SU-DHL-6 (cell line): ENCODE measurements around the gene DTNA.
"Not testable (repeated sequence)": the region's sequence is repeated elsewhere in the genome, so short reads cannot be mapped to it uniquely, and the experiment has no call there.

ENCODE experiments used
- H2AFZ ChIP-seq: fragments of 200-600 bp; sonication (generic); 2 replicates; pipeline ENCODE4 v1.6.1; 2014; ENCODE audit warnings: low read depth, mild to moderate bottlenecking, moderate library complexity, mixed read lengths, antibody characterized with exemption, low read length; ENCODE audit not compliant: severe bottlenecking
- H3F3A ChIP-seq: fragments of 200-600 bp; shearing (Covaris generic); 2 replicates; pipeline ENCODE4 v1.6.0; 2016; ENCODE audit warnings: antibody characterized with exemption, mild to moderate bottlenecking; ENCODE audit not compliant: insufficient read depth
- H3K27ac ChIP-seq: fragments of 200-600 bp; sonication (generic); 2 replicates; pipeline ENCODE4 v1.5.1; 2016; ENCODE audit warnings: low read depth, mild to moderate bottlenecking, low read length, moderate library complexity, mixed read lengths
- H3K27me3 ChIP-seq: fragments of 200-600 bp; sonication (generic), shearing (Covaris generic); 2 replicates; pipeline ENCODE4 v1.6.0; 2014; ENCODE audit warnings: mild to moderate bottlenecking, low read length
- H3K36me3 ChIP-seq: fragments of 200-600 bp; sonication (generic); 2 replicates; pipeline ENCODE4 v1.6.1; 2014; ENCODE audit warnings: mild to moderate bottlenecking, low read length, mixed read lengths
- H3K4me2 ChIP-seq: fragments of 300-600, 200-600 bp; shearing (Covaris generic), sonication (generic); 2 replicates; pipeline ENCODE4 v1.6.0; 2014; ENCODE audit warnings: low read length, low read depth, mild to moderate bottlenecking; ENCODE audit not compliant: poor library complexity, severe bottlenecking
- H3K4me3 ChIP-seq: fragments of 200-600 bp; sonication (generic); 2 replicates; pipeline ENCODE4 v1.5.1; 2014; ENCODE audit warnings: antibody characterized with exemption, low read length, mild to moderate bottlenecking, mixed read lengths; ENCODE audit not compliant: insufficient read depth, poor library complexity, severe bottlenecking
- H3K79me2 ChIP-seq: fragments of 200-600 bp; sonication (generic); 2 replicates; pipeline ENCODE4 v1.6.1; 2014; ENCODE audit warnings: mild to moderate bottlenecking, low read length, moderate library complexity; ENCODE audit not compliant: insufficient read depth
- H3K9ac ChIP-seq: fragments of 200-600 bp; sonication (generic); 2 replicates; pipeline ENCODE4 v1.7.0; 2014; ENCODE audit warnings: mild to moderate bottlenecking, low read length
- H3K9me2 ChIP-seq: fragments of 200-600 bp; sonication (generic); replicated peaks from 2 replicates; pipeline ENCODE4 v1.6.1; 2014; ENCODE audit warnings: low read length; ENCODE audit not compliant: insufficient read depth
- H3K9me3 ChIP-seq: fragments of 200-600 bp; sonication (generic); 2 replicates; pipeline ENCODE4 v1.6.1; 2014; ENCODE audit warnings: low read length, mixed read lengths; ENCODE audit not compliant: insufficient read depth
- H4K20me1 ChIP-seq: fragments of 200-600 bp; sonication (generic); 2 replicates; pipeline ENCODE4 v1.6.1; 2014; ENCODE audit warnings: low read depth, mild to moderate bottlenecking, antibody characterized with exemption, low read length, moderate library complexity, mixed read lengths
- CTCF ChIP-seq: fragments of 200-600 bp; sonication (generic); IDR thresholded peaks from one replicate; pipeline ENCODE4 v1.5.1; 2017; ENCODE audit warnings: antibody characterized with exemption, mild to moderate bottlenecking, low read length, moderate library complexity; ENCODE audit not compliant: insufficient read depth, poor library complexity, severe bottlenecking
- EZH2phosphoT487 ChIP-seq: fragments of 200-600 bp; sonication (generic), shearing (Covaris generic); conservative IDR thresholded peaks from 2 replicates; pipeline ENCODE4 v1.6.1; 2018; ENCODE audit warnings: mild to moderate bottlenecking, antibody characterized with exemption, low read length, moderate library complexity, mixed read lengths

DTNA gene

DNA sequence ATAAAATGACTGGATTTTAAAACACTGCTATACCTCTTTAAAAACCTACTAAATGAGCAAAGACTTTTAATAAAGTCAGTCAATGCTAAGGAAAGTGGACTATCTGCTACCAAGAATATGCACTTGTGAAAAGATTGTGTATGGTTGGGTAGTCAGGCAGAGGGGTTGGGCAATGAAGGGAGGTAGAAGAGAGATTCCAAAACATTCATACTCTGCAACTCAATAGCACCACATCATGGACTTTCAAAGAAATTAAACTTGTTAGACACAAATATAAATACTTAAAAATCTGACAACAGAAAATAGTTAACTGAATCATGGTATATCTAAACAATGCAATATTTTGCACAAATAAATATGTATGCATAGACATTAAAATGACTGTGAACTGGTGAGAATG is 191.2 kb downstream of the DTNA start:
- H2AFZ ChIP-seq, result no peak overlapping the region
- H3K9me3 ChIP-seq, result no peaks in the 10 kb centered on the region
- no peaks in the 10 kb centered on the region for H4K20me1 ChIP-seq
- H3K79me2 ChIP-seq, result no peaks in the 10 kb centered on the region
- no peak overlapping the region for H3K4me3 ChIP-seq
- H3K9ac ChIP-seq, result no peak overlapping the region
- no peak overlapping the region for H3K27ac ChIP-seq
- TF ChIP-seq CTCF (no peak), EZH2phosphoT487 (no peak)
- no peaks in the 10 kb centered on the region for H3K36me3 ChIP-seq
- no peak overlapping the region for H3K4me2 ChIP-seq
- no peaks in the 10 kb centered on the region for H3K9me2 ChIP-seq
- no peaks in the 10 kb centered on the region for H3F3A ChIP-seq
- no peaks in the 10 kb centered on the region for H3K27me3 ChIP-seq

DNA sequence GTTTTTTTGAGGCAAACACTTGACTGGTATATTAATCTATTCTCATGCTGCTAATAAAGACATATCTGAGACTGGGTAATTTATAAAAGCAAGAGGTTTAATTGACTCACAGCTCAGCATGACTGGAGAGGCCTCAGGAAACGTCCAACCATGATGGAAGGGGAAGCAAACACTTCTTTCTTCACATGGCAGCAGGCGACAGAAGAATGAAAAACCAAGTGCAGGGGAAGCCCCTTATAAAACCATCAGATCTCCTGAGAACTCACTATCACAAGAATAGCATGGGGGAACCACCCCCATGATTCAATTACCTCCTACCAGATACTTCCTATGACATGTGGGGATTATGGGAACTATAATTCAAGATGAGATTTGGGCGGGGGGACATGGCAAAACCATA is 194.9 kb downstream of the DTNA start:
- Histone ChIP-seq H3K9ac (no peak overlapping the region), H4K20me1 (no peaks in the 10 kb centered on the region), H2AFZ (no peak overlapping the region), H3K9me3 (no peaks in the 10 kb centered on the region), H3K36me3 (no peaks in the 10 kb centered on the region), H3K4me3 (no peak overlapping the region), H3K27ac (no peak overlapping the region), H3F3A (no peaks in the 10 kb centered on the region), H3K9me2 (no peaks in the 10 kb centered on the region), H3K27me3 (no peaks in the 10 kb centered on the region), H3K4me2 (no peak overlapping the region), H3K79me2 (no peaks in the 10 kb centered on the region)
- TF ChIP-seq CTCF, result no peak
- no peak for TF ChIP-seq EZH2phosphoT487

DNA sequence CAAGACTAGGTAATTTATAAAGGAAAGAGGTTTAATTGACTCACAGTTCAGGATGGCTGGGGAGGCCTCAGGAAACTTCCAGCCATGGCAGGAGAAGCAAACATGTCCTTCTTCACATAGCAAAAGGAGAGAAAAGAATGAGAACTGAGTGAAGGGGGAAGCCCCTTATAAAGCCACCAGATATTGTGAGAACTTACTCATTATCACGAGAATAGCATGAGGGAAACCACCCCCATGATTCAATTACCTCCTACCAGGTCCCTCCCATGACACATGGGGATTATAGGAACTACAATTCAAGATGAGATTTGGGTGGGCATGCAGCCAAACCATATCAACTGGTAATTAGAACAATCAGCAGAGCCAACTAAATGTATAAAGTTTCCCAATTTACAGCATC is 196.9 kb downstream of the DTNA start:
- not testable (repeated sequence) for H4K20me1 ChIP-seq, H3K4me2 ChIP-seq, H3K27me3 ChIP-seq, H3K9me3 ChIP-seq, H3K9me2 ChIP-seq, H3K4me3 ChIP-seq, H3F3A ChIP-seq, H3K27ac ChIP-seq, H3K79me2 ChIP-seq, H3K9ac ChIP-seq, H3K36me3 ChIP-seq, H2AFZ ChIP-seq

DNA sequence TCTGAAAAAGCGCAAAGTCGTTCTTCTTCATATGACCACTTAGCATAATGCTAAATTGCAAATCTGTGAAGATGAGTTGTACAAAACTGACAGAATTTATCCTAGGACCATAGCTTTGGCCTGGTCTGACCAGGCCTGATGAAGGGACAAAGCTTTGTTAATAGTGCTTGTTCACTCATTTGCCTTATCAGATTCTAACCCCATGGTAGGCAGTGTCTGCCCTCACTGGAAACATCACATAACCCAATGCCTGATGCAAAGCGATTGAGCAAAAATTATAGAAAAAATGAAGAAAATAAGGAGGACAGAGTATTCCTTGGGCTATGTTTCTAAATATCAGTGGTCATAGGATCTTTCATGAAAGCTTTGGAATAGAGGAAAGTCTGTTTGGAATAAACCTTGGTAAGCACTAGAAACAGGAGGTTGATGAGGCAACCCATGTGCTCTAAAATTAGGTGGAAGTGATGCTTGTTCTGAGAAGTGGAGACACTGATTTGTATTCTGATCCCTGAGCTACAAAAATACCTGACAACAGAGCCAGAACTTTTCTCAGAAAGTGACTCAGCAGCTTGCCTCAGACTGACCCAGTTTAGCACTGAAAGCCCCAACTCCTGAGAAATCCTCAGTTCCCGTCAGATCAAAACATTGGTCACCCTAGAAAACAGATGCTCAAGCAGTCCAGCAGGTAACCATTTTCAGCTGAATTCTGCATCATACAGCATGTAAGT is 199.7 kb downstream of the DTNA start:
- no peaks in the 10 kb centered on the region for H3K9me2 ChIP-seq
- no peak overlapping the region for H3K27ac ChIP-seq
- H2AFZ ChIP-seq, result no peak overlapping the region

More for the DNA sequence above, 199.7 kb downstream of the DTNA start:
- Histone ChIP-seq H3K4me3 (no peak overlapping the region), H3K9ac (no peak overlapping the region), H3K36me3 (no peaks in the 10 kb centered on the region), H3K9me3 (no peaks in the 10 kb centered on the region), H4K20me1 (no peaks in the 10 kb centered on the region), H3F3A (no peaks in the 10 kb centered on the region), H3K4me2 (no peak overlapping the region), H3K27me3 (no peaks in the 10 kb centered on the region), H3K79me2 (no peaks in the 10 kb centered on the region)
- TF ChIP-seq CTCF (no peak), EZH2phosphoT487 (no peak)
